ENCODE data around the gene PTTG1IP. TPM values are rescaled to one million over a fixed set of nuclear protein-coding genes. Genes with fewer than 3 reads are reported as not detected.
A peak's percentile ranks its signal among the peaks of the same experiment; 100 is the strongest.

The PTTG1IP gene
- total RNA-seq, 3 donors from 2014 or later (not counting 1 experiment from before 2014, with no cell fraction given) = 96.8 to 144 (median 126) TPM

- Histone ChIP-seq H3K27me3 (ENCODE audit: control insufficient read depth, insufficient read depth, low read length) (no peaks in the 10 kb centered on the region), H3K9me3 (ENCODE audit: control insufficient read depth, insufficient read depth, low read length) (no peaks in the 10 kb centered on the region), H3K4me1 (ENCODE audit: control insufficient read depth, insufficient read depth, low read length) (peaks cover 41% of the 10 kb centered on the region), H3K27ac (ENCODE audit: low read length) (no peak overlapping the region), H3K36me3 (ENCODE audit: control insufficient read depth, insufficient read depth, low read length) (peaks cover 93% of the 10 kb centered on the region), H3K4me3 (ENCODE audit: low read length) (no peak overlapping the region)
- ATAC-seq (no peak), DNase-seq (no peak)
- Mint-ChIP-seq H3K27ac (peak overlapping the region; percentile 58 to 76), H3K4me3 (no peak overlapping the region), H3K4me1 (peaks cover 17 to 19% of the 10 kb centered on the region in 2 donors), H3K9me3 (no peaks in the 10 kb centered on the region), H3K36me3 (no peaks in the 10 kb centered on the region), H3K27me3 (ENCODE audit: low read depth in 2 of 2) (no peaks in the 10 kb centered on the region)
- intact Hi-C loops (cut with micrococcal nuclease) = loop anchor here (5.0 kb wide), 1 partner anchor 234 kb away; no protein-coding TSS in a partner anchor
- 85% methylated on average over 7 of the region's 7 CpGs for WGBS (ENCODE audit: insufficient coverage)
- TF ChIP-seq CTCF (IDR thresholded peaks at IDR 0.05) = no peak
These were observed 19.7 kb upstream of the PTTG1IP start for GRCh38 chr21:44893278-44893556.

GRCh38 chr21:44892536-44893277 lies 19.2 kb upstream of the PTTG1IP start:
- Mint-ChIP-seq H3K36me3 (no peaks in the 10 kb centered on the region), H3K27me3 (ENCODE audit: low read depth in 2 of 2) (no peaks in the 10 kb centered on the region), H3K4me3 (no peak overlapping the region), H3K9me3 (no peaks in the 10 kb centered on the region), H3K27ac (peak overlapping the region; percentile 58 to 76), H3K4me1 (peaks cover 17 to 22% of the 10 kb centered on the region in 2 donors)
- Histone ChIP-seq H3K27ac (ENCODE audit: low read length) (no peak overlapping the region), H3K27me3 (ENCODE audit: control insufficient read depth, insufficient read depth, low read length) (no peaks in the 10 kb centered on the region), H3K9me3 (ENCODE audit: control insufficient read depth, insufficient read depth, low read length) (no peaks in the 10 kb centered on the region), H3K4me3 (ENCODE audit: low read length) (no peak overlapping the region), H3K4me1 (ENCODE audit: control insufficient read depth, insufficient read depth, low read length) (peaks cover 41% of the 10 kb centered on the region), H3K36me3 (ENCODE audit: control insufficient read depth, insufficient read depth, low read length) (peaks cover 93% of the 10 kb centered on the region)
- TF ChIP-seq CTCF (IDR thresholded peaks at IDR 0.05) = peak; percentile 86
- peak; percentile 77 to 89 for DNase-seq
- ATAC-seq = peak; percentile 79 to 92 (median 80)
- WGBS (ENCODE audit: insufficient coverage) = 48% methylated on average over 13 of the region's 15 CpGs
- intact Hi-C loops (cut with micrococcal nuclease) = loop anchor here (1.0 to 5.0 kb wide), 3 partner anchors 20 to 235 kb away; no protein-coding TSS in a partner anchor

- H3K27me3 Mint-ChIP-seq (ENCODE audit: low read depth in 2 of 2) = no peaks in the 10 kb centered on the region
These were observed 18.6 kb upstream of the PTTG1IP start for GRCh38 chr21:44892095-44892494.

More at GRCh38 chr21:44892095-44892494, 18.6 kb upstream of the PTTG1IP start:
- Mint-ChIP-seq H3K4me1 (peaks cover 17 to 28% of the 10 kb centered on the region in 2 donors), H3K4me3 (no peak overlapping the region), H3K36me3 (no peaks in the 10 kb centered on the region), H3K9me3 (no peaks in the 10 kb centered on the region), H3K27ac (peak overlapping the region; percentile 58 to 76)
- Histone ChIP-seq H3K27me3 (ENCODE audit: control insufficient read depth, insufficient read depth, low read length) (no peaks in the 10 kb centered on the region), H3K9me3 (ENCODE audit: control insufficient read depth, insufficient read depth, low read length) (no peaks in the 10 kb centered on the region), H3K27ac (ENCODE audit: low read length) (no peak overlapping the region), H3K4me3 (ENCODE audit: low read length) (no peak overlapping the region), H3K4me1 (ENCODE audit: control insufficient read depth, insufficient read depth, low read length) (peaks cover 43% of the 10 kb centered on the region), H3K36me3 (ENCODE audit: control insufficient read depth, insufficient read depth, low read length) (peaks cover 93% of the 10 kb centered on the region)
- TF ChIP-seq CTCF (IDR thresholded peaks at IDR 0.05) = no peak
- intact Hi-C loops (cut with micrococcal nuclease) = loop anchor here (1.0 to 5.0 kb wide), 3 partner anchors 20 to 235 kb away; no protein-coding TSS in a partner anchor
- DNase-seq = no peak
- no peak for ATAC-seq
- 93% methylated on average over 19 of the region's 19 CpGs for WGBS (ENCODE audit: insufficient coverage)

Measured in natural killer cell (primary cell).